HG02870 (cell line): ENCODE measurements around the gene PLA2G4A.

ENCODE experiments used
- ATAC-seq: cut with Tn5 transposase; IDR thresholded peaks from one replicate; pipeline ENCODE4 v1.9.1; 2021; ENCODE audit warnings: mild to moderate bottlenecking, moderate library complexity; ENCODE audit not compliant: unreplicated experiment

The PLA2G4A gene

DNA sequence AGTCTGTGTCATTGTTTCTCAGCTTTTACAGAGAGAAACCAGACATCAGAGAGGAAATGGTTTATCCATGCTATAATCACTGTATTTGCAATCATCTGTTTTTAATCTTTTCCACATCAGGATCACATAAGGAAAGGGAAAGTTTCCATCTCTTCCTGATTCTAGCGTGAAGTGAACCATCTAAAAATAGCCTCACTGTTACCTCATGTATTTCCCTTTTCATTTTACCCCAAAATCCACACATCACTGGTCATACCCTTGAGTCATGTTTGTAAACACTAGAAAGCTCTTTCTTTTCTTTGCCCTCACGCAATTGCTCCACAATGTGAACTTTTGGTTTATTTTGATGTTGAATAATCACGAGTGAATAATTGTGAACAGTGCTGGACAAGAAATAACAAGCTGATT is 146.0 kb downstream of the PLA2G4A start:
- ATAC-seq: no peak

DNA sequence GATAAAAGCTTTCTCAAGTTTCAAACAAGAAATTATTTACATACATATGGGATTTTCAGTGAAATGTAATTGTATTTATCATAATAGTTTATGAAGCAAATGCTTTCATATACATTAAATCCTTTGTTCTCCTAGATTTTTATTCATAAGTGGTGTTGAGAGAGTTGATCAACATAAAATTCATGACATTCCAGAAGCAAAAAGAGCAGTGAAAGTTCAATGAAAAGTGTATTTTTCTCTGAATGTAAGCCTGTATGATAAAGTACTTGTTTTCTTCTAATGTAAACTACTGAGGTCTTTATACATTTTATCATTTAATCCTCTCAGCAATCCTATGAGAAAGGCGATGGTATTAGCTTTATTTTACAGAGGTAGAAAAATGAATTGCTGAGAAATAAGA is 146.5 kb downstream of the PLA2G4A start:
- no peak for ATAC-seq

DNA sequence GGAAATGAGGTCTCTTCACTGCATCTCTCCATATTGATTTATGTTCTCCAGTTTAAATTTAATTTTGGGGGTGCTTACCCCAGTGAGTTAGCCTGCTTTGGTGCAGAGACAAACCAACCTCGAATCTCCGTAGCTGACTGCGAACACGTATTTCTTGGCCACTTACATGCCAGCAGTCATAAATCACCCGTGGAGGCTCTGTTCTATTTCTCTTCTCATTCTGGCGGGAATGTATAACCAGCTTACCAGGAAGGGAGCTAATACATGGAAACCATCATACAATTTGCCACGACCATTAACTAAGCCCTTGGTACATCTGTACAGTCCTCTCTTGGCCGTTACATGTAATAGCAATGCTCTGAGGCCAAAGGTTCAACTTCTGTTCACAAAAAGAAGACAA is 148.0 kb downstream of the PLA2G4A start:
- ATAC-seq: no peak

DNA sequence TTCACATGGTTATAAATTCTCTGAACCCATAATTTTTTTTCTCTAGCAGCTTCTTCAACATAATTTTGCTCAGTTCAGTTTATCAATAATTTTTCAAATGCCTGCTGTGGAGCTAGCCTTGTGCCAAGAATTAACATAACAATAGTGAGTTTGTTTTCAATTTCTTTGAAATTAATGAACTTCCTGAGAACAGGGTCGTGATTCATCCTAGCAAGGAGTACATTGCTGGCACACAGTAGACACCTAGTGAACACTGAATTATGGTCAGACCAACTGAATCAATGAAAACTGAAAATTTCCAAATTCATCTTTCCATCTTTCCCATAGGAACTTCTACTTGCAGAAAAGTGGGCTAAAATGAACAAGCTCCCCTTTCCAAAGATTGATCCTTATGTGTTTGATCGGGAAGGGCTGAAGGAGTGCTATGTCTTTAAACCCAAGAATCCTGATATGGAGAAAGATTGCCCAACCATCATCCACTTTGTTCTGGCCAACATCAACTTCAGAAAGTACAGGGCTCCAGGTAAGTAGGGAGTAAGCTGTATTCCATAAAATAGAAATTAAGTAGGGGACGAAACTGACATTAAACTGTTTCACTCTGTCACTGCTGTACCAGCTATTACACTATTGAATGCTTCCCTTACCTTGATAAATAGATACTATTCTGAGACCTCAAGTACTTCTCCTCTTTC is 148.7 kb downstream of the PLA2G4A start:
- no peak for ATAC-seq

DNA sequence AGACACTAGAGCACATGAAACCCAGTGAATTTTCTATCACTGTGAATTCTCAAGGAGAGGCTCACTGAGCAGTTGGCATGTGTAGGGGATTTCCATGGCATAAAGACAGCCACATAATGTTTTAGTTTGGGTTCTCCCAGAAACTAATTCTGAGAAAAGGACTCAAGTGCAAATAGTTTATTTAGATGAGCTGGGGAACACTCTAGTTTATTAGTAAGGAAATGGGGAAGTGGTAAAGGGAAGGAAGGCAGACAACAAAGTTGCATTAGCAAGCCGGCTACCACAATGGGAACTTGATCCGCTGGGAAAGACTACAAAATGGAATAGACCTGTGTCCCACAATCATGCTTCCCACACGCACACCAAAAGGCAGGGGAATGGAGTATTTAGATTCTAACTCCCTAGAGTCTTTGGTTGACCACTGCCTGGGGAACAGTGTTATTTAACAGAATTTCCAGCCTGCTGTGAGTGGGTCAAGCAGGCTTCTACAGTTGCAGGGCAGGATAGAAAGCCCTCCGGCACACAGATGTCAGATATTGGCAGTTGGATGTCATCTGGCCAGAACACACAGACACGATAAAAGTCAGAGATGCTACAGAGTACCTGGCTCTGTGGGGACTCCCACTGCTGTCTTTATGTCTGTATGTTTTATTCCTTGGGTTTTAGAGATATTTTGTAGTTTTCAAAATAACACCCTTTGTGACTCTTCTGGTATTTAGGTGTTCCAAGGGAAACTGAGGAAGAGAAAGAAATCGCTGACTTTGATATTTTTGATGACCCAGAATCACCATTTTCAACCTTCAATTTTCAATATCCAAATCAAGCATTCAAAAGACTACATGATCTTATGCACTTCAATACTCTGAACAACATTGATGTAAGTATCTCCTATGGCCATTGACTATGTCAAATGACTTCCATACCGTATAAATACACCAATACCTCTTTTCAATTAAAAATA is 150.1 kb downstream of the PLA2G4A start:
- ATAC-seq: no peak

DNA sequence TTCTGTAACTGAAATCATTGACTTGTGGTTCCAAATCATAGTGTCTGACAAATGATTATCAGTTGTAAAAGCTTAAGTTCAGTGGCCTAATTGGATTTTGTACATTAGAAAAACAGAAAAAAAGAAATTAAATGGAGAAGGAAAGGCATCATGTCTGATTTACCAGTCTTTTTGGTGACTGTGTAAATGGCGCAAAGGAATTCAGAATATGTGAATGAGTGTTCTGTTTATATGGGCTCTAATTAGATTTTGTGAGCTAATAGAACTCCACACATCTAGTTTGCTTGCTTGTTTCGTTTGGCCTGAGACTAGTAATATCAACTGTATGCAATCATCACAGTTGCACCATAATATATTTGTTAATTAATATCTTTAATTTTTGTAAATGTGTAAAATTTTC is 151.7 kb downstream of the PLA2G4A start:
- ATAC-seq: no peak

DNA sequence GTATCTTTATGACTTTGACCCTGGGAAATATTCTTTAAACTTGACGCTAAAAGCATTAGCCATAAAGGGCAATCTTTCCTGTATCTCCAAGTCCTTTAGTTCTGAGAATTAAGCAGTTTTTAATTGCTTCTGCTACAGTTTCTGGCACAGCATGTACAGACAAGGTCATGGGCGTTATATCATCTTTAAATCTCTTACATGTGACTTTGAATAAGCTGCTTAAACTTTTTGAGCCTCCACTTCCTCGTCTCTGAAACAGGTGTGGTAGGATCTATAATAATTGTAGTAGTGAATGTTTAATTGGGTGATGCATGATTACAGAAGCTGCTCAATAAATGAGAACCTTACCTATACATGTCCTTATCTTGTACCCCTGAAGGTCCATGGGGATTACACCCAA is 153.4 kb downstream of the PLA2G4A start:
- ATAC-seq: no peak

DNA sequence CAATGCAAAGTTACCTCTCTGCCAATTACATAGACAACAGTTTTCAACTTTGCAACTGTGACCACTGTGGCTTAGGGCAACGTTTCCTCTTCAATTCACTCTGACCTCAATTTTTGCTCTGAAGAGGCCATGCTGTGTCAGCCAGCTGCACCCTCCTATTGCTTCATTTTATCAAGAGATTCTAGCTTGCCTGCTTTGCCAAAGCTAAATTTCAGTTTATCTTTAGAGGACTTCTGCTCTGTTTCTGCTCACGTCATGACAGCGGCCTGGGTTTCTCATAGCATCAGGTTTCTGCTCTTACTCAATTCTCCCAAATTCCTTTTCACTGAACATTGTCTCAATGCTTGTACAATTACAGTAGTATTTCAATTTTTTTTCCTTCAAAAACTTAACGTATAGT is 154.6 kb downstream of the PLA2G4A start:
- no peak for ATAC-seq

DNA sequence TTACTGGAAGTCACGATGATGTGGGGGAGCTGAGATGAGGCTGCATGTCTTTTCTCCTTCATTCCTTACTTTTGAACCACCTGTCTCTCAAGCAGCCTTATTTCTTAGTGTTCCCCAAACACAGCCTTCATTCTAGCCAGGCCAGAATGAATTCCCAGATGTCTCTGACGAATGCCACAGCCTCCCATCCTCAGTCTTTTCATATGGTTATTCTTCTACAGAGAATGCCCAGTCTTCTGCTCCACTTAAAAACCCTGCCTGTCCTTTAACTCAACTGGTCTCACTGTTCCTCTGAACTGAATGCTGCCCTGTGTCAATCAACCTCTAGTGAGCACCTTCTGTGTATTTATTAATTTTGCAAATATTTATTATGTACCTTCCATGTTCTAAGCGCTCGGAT is 156.2 kb downstream of the PLA2G4A start:
- ATAC-seq: no peak

DNA sequence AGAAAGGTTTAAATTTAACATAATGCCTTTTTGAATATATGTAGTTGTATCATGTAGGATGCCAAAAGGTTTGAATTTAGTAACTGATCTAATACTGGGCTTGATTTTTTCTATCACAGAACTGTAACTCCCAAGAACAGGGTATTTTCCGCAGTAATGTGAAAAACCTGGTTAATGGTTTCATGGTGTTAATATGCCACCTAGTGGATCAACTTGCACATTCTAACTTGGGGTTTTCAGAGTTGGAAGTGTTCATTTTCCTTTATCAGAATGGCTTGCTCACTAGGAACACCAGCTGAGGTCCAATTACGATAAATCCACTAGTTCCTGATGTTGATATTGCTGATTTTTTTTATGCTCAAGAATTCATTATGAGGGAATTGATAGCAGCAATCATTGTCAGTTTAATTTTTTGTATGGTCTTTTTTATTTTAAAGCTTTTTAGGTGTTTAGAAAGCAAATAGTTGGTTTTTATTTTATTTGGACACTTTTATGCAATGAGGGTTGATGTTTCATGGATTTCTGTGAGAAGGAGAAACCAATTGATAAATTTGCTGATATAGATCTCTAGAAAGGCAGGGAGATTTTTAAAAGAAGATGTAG is 157.2 kb downstream of the PLA2G4A start:
- peak; percentile 65 for ATAC-seq

DNA sequence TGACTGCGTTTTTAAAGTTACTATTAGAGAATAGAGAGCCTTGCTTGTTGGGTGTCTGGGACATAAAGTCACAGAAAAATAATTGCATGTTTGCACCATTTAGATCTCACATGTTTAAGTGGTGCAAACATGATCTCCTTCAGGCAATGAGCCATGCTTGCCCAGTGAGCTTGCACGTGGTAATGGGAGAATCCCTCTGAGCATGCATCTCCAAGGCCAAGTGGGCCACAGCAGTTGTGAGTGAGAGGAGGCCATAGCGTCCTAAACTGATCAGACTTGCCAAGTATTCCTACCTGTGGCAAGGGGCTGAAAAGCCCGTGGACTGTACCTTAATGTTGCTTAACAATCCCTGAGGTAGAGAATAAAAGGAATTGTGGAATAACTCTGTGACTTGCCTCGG is 158.3 kb downstream of the PLA2G4A start:
- no peak for ATAC-seq

DNA sequence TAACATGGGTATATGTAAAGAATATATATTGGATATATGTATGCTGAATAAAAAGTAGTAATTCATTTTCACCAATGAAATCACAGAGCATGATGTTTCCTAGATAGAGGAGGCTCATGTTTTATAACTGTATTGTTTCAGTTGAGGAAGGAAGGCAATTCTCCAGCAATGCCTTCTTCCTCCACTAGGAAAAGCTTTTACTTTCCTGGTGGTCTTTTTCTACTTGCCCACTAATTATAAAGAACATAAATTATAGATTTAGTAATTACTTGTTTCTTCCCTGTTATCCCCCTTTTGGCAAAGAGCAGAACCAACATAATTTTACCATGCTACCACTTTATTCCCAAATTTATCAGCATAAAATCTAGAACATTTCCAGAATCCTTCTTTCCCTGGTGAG is 159.0 kb downstream of the PLA2G4A start:
- no peak for ATAC-seq

DNA sequence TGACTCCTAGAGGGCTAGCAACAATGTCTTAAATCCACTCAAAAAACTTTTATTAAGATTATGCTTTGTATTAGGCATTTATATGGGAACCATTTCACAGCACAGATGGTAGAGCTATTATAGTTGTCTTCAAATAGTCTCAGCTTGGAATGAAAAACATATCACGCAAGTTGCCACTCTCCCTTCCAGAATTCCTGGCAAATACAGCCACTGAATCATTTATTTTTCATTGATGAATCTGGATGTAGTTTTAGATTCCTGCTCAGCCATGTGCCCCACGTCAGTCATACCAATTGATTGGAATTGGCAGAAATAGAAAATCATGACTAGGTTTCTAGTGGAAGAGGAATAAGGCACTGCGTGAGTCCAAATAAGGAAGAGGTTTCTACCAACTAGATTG is 165.2 kb downstream of the PLA2G4A start:
- ATAC-seq: no peak

DNA sequence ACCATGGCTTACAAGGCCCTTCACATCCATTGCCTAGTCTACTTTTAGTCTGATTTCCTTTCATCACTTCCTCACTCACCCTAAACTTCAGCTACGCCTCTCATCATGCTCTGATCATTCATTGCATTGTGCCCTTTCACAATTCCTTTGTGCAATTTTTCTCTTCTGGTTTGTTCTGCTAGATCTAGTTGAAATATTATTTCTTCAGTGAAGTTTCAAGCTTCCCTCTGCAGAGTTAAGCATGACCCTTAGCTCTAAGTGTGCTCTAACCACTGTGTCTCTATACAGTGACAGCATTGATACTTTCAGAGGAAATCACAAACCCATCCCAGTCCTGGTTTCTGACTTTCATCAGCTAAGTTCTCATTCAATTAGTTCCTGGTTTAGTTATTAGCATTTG is 166.1 kb downstream of the PLA2G4A start:
- ATAC-seq: peak; percentile 67

DNA sequence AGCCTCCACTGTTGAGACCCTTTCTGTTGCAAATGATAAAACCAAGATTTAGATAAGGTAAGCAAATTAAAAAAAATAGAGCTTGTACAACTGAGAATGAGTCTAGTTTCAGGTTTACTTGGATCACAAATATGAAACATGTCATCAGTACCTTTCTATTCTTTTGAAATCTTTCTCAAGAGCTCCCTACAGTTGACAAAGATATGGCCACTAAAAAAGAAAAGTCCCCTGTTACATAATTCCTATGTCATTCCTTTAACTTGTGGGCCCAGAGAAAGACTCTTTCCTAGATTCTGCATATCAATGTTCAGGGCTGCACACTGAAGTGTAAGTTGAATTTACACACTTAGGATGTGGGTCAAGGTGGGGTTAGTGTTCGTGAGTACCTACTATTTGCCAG is 168.1 kb downstream of the PLA2G4A start:
- no peak for ATAC-seq

DNA sequence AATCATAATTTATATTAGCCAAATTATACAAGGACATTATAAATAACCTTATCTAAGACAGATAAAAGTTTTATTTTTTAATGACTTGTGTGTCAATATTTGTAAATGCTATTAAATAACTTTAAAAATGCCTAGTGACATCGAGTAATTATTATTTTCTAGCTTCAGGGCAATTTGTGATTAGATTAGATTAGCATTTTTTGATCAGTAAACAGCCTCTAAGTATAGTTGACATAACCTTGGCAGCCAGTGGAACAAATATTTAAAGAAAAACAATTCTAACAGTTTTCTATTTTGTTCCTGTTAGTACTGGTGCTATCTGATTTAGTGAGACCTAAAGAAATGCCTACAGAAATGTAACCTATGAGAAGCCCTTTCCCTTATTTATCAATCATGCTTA is 169.1 kb downstream of the PLA2G4A start:
- ATAC-seq: no peak

DNA sequence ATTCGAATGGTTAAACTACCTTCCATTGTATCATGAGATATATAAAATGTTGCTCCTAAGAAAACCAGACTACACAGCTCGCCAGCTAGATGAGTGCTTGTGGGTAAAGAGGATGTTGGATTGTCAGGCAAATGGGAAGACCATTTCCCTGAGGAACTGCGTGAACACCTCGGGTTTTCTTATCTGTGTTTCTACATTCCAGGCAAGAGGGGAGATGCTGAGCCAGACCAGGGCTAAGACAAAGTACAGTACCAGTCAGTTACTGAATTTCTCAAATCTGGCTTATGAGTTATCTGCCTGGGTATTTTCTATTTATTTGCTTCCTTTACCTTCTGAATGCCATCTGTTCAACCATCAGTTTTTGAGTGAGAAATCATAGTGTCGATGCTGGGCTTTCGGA is 170.8 kb downstream of the PLA2G4A start:
- no peak for ATAC-seq

DNA sequence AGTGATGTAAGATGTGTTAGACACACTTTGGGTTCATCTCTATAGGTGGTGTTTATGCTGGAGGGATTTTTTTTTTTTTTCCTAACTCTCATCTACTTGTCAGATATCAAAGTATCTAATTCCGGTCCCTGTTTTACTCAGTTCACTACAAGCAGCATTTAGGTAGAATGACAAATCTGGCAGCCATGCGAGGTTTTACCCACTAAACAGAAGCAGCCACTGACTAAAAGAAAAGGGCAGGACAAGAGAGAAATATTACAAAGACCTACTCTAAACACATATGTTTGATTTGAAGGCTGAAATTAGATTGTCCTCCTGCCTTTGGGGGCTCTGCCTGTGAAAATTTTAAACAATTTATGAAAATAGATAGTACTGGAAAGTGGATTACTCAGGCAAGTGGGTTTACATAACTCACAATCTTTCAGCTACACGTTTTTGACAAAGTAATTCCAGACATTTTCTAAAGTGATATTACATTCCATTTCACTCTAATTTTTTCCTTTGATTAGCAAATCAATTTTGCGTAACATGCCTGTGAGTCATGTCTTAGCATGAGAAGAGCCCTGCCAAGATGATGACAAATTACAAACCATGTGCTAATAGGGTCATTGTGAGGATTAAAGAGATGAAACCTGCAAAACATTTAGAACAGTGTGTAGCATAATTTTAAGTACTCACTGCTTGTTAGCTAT is 172.6 kb downstream of the PLA2G4A start:
- no peak for ATAC-seq

DNA sequence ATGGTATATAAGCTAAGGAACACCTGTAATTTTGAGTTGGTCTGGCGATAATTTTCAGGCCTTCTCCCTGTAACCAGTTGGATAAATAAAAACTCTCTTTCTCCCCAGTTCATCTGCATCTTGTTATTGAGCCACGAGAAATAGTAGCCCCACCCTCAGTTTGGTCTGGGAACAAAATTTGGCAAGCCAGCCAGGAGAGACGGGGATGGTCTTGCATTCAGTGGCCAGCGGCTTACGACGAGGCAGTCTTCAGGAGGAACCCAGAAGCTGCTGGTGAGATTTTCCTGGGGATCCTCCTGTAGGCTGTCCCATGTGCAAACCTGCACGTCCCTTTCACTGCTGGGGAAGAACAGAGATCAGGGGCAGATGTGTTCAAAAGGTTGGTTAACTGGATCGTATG is 174.6 kb downstream of the PLA2G4A start:
- ATAC-seq: no peak

DNA sequence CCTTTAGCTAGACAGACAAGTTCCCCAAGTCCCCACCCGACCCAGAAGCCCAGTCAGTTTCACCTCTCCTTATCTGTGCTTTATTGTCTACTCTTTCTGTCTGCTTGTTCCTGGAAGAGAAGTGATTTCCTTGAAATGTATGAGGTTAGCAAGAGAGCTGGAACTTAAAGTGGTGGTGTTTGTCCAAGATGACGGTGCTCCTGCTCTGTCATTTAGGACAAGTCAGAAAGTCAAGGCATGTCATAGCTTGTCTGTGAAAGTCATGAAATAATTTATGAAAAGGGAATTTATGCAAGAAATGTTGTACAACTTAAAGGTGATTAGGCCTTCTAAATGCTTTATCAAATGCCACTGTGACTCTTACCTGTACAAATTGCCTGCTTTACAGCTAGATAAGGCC is 178.1 kb downstream of the PLA2G4A start:
- ATAC-seq: no peak

DNA sequence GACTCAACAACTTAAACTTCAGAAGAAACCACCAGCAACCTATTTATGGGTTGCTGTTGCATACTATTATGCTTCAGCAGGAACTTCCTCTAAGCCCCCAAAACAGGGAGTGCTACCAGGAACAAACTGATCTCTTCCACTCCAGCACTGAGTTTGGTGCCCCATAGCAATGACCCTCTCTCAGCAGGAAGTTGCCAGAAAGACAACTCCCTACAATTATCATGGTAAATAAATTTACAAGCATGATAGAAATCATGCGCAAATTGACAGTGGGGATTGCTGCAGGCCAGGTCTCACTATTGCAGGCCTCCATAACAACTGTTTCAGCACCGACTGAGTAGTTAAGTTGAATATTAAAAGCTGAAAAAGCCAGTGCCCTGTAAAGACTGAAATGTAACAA is 180.6 kb downstream of the PLA2G4A start:
- ATAC-seq: no peak
